ENCODE results near the gene NOX5. TPM values are rescaled to one million over a fixed set of nuclear protein-coding genes. Genes with fewer than 3 reads are reported as not detected.

Gene NOX5
- total and polyA plus RNA-seq, 2 donors (not counting 1 experiment from before 2014, with no cell fraction given) = 0.01 to 0.05 TPM

- POLR2A ChIA-PET = no interaction called here
- Mint-ChIP-seq H3K4me3 (no peak overlapping the region), H3K27me3 (peaks cover 25% of the 10 kb centered on the region), H3K4me1 (no peaks in the 10 kb centered on the region), H3K27ac (no peak overlapping the region), H3K9me3 (ENCODE audit: insufficient read depth) (no peaks in the 10 kb centered on the region)
- DNase-seq (no peak), ATAC-seq (ENCODE audit: low read depth) (no peak)
- CTCF ChIA-PET = no interaction called here
- intact Hi-C loops (cut with micrococcal nuclease) = no loop called here
- Histone ChIP-seq H3K9me3 (ENCODE audit: control extremely low read depth in 1 of 3, control insufficient read depth in 2 of 3, insufficient read depth in 1 of 3, low read length in 2 of 3) (no peaks in the 10 kb centered on the region), H3K27me3 (replicated peaks in 1 of 4; ENCODE audit: control extremely low read depth in 1 of 4, control insufficient read depth in 3 of 4, insufficient read depth in 4 of 4, low read length in 3 of 4) (no peaks in the 10 kb centered on the region), H2AFZ (ENCODE audit: insufficient read depth, low read depth, low read length, poor library complexity, severe bottlenecking) (no peak overlapping the region), H3K4me3 (ENCODE audit: control extremely low read depth in 1 of 5, extremely low read depth in 1 of 5, insufficient read depth in 1 of 5, low read depth in 2 of 5, low read length in 4 of 5) (no peak overlapping the region), H3K79me2 (ENCODE audit: control insufficient read depth, insufficient read depth, low read length) (no peaks in the 10 kb centered on the region), H4K20me1 (ENCODE audit: control insufficient read depth, insufficient read depth, low read length, poor library complexity, severe bottlenecking) (no peaks in the 10 kb centered on the region), H3K27ac (ENCODE audit: low read length in 2 of 2) (no peak overlapping the region), H3K4me1 (ENCODE audit: control insufficient read depth in 2 of 2, insufficient read depth in 2 of 2, low read length in 2 of 2) (no peaks in the 10 kb centered on the region), H3K36me3 (replicated peaks in 1 of 2; ENCODE audit: control extremely low read depth in 1 of 2, control insufficient read depth in 1 of 2, extremely low read depth in 1 of 2, insufficient read depth in 2 of 2, low read length in 1 of 2) (no peaks in the 10 kb centered on the region), H3K4me2 (replicated peaks; ENCODE audit: low read depth, low read length, poor library complexity, severe bottlenecking) (no peak overlapping the region), H3K9ac (ENCODE audit: low read length) (no peak overlapping the region)
- 84% methylated on average over 7 of the region's 8 CpGs for WGBS (ENCODE audit: insufficient coverage)
- TF ChIP-seq, protein P1, sequence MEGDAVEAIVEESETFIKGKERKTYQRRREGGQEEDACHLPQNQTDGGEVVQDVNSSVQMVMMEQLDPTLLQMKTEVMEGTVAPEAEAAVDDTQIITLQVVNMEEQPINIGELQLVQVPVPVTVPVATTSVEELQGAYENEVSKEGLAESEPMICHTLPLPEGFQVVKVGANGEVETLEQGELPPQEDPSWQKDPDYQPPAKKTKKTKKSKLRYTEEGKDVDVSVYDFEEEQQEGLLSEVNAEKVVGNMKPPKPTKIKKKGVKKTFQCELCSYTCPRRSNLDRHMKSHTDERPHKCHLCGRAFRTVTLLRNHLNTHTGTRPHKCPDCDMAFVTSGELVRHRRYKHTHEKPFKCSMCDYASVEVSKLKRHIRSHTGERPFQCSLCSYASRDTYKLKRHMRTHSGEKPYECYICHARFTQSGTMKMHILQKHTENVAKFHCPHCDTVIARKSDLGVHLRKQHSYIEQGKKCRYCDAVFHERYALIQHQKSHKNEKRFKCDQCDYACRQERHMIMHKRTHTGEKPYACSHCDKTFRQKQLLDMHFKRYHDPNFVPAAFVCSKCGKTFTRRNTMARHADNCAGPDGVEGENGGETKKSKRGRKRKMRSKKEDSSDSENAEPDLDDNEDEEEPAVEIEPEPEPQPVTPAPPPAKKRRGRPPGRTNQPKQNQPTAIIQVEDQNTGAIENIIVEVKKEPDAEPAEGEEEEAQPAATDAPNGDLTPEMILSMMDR (IDR thresholded peaks at IDR 0.05) = no peak
- no peak for TF ChIP-seq EZH2 (IDR thresholded peaks at IDR 0.05; ENCODE audit: borderline replicate concordance, insufficient read depth, low read depth, low read length, poor library complexity, severe bottlenecking)
These were observed 79.8 kb downstream of the NOX5 start for GRCh38 chr15:69094124-69094921.

- ATAC-seq (ENCODE audit: low read depth) (no peak), DNase-seq (no peak)
- Histone ChIP-seq H2AFZ (ENCODE audit: insufficient read depth, low read depth, low read length, poor library complexity, severe bottlenecking) (no peak overlapping the region), H3K9ac (ENCODE audit: low read length) (no peak overlapping the region), H3K4me1 (ENCODE audit: control insufficient read depth in 2 of 2, insufficient read depth in 2 of 2, low read length in 2 of 2) (no peaks in the 10 kb centered on the region), H3K4me2 (replicated peaks; ENCODE audit: low read depth, low read length, poor library complexity, severe bottlenecking) (no peak overlapping the region), H3K4me3 (ENCODE audit: control extremely low read depth in 1 of 5, extremely low read depth in 1 of 5, insufficient read depth in 1 of 5, low read depth in 2 of 5, low read length in 4 of 5) (no peak overlapping the region), H3K9me3 (ENCODE audit: control extremely low read depth in 1 of 3, control insufficient read depth in 2 of 3, insufficient read depth in 1 of 3, low read length in 2 of 3) (no peaks in the 10 kb centered on the region), H3K79me2 (ENCODE audit: control insufficient read depth, insufficient read depth, low read length) (no peaks in the 10 kb centered on the region), H4K20me1 (ENCODE audit: control insufficient read depth, insufficient read depth, low read length, poor library complexity, severe bottlenecking) (no peaks in the 10 kb centered on the region), H3K36me3 (replicated peaks in 1 of 2; ENCODE audit: control extremely low read depth in 1 of 2, control insufficient read depth in 1 of 2, extremely low read depth in 1 of 2, insufficient read depth in 2 of 2, low read length in 1 of 2) (no peaks in the 10 kb centered on the region), H3K27ac (ENCODE audit: low read length in 2 of 2) (no peak overlapping the region), H3K27me3 (replicated peaks in 1 of 4; ENCODE audit: control extremely low read depth in 1 of 4, control insufficient read depth in 3 of 4, insufficient read depth in 4 of 4, low read length in 3 of 4) (no peaks in the 10 kb centered on the region)
- intact Hi-C loops (cut with micrococcal nuclease) = no loop called here
- Mint-ChIP-seq H3K9me3 (ENCODE audit: insufficient read depth) (no peaks in the 10 kb centered on the region), H3K27ac (no peak overlapping the region), H3K4me3 (no peak overlapping the region), H3K27me3 (peaks cover 20% of the 10 kb centered on the region), H3K4me1 (no peaks in the 10 kb centered on the region)
- 82% methylated on average over 1 of the region's 1 CpG for WGBS (ENCODE audit: insufficient coverage)
- no peak for TF ChIP-seq EZH2 (IDR thresholded peaks at IDR 0.05; ENCODE audit: borderline replicate concordance, insufficient read depth, low read depth, low read length, poor library complexity, severe bottlenecking)
- TF ChIP-seq, protein P1 (IDR thresholded peaks at IDR 0.05) = no peak
- CTCF ChIA-PET = no interaction called here
- POLR2A ChIA-PET = no interaction called here
These were observed 80.8 kb downstream of the NOX5 start for GRCh38 chr15:69095274-69095673.
